ENCODE results near the gene NSMF.

DNA sequence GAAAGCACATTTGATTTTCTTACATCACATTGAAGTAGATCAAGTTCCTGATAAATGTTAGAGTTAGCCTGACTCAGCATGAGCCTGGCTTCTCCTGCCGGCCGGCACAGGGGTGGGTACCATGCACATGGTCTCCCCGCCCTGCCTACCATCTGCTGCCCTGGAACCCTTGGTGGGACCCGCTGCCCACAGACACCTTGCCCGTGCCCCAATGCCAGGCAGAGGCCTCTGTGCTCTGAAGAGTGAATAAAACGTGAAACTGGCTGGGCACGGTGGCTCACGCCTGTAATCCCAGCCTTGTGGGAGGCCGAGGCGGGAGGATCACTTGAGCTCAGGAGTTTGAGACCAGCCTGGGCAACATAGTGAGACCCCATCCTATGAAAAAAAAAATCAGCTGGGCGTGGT is 53.5 kb downstream of the NSMF start:
- TF ChIP-seq SUZ12 (IDR thresholded peaks at IDR 0.05) (no peak), ELF4 (IDR thresholded peaks at IDR 0.05) (no peak), LEF1 (IDR thresholded peaks at IDR 0.05; ENCODE audit: borderline replicate concordance) (no peak), CTBP1 (IDR thresholded peaks at IDR 0.05; ENCODE audit: borderline replicate concordance) (no peak), L3MBTL2 (conservative IDR thresholded peaks at IDR 0.05) (no peak), NFRKB (IDR thresholded peaks at IDR 0.05) (no peak), HDGF (IDR thresholded peaks at IDR 0.05; ENCODE audit: borderline replicate concordance) (no peak), FOXA1 (IDR thresholded peaks at IDR 0.05) (no peak), SP1 (IDR thresholded peaks at IDR 0.05) (no peak), BHLHE40 (IDR thresholded peaks at IDR 0.05; ENCODE audit: borderline replicate concordance) (no peak), FOXM1 (IDR thresholded peaks at IDR 0.05; ENCODE audit: borderline replicate concordance) (no peak), ARNT (IDR thresholded peaks at IDR 0.05) (no peak)
- TF ChIP-seq, protein P1, sequence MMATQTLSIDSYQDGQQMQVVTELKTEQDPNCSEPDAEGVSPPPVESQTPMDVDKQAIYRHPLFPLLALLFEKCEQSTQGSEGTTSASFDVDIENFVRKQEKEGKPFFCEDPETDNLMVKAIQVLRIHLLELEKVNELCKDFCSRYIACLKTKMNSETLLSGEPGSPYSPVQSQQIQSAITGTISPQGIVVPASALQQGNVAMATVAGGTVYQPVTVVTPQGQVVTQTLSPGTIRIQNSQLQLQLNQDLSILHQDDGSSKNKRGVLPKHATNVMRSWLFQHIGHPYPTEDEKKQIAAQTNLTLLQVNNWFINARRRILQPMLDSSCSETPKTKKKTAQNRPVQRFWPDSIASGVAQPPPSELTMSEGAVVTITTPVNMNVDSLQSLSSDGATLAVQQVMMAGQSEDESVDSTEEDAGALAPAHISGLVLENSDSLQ (IDR thresholded peaks at IDR 0.05), result no peak
